BE2C (cell line): ENCODE measurements around the gene PSG3.
"Not testable (repeated sequence)": the region's sequence is repeated elsewhere in the genome, so short reads cannot be mapped to it uniquely, and the experiment has no call there.

Source experiments
- DNase-seq: peaks from one replicate; pipeline ENCODE4 v3.0.0-alpha.2; 2020
- H3K27me3 ChIP-seq: fragments of 250-450 bp; sonication (Bioruptor Pico); 2 replicates; pipeline ENCODE4 v1.5.1; 2020; ENCODE audit warnings: mild to moderate bottlenecking
- H3K36me3 ChIP-seq: fragments of 250-450 bp; sonication (Bioruptor Pico); 2 replicates; pipeline ENCODE4 v1.5.1; 2020; ENCODE audit warnings: mild to moderate bottlenecking
- H3K4me1 ChIP-seq: fragments of 250-450 bp; sonication (Bioruptor Pico); 2 replicates; pipeline ENCODE4 v1.5.1; 2020
- H3K4me3 ChIP-seq: 2 replicates; pipeline ENCODE4 v1.5.1; 2011; ENCODE audit warnings: low read depth, low read length
- H3K9me3 ChIP-seq: fragments of 250-450 bp; sonication (Bioruptor Pico); 2 replicates; pipeline ENCODE4 v1.5.1; 2020
- TF ChIP-seq, protein P1 (sequence below): IDR thresholded peaks from 2 replicates; pipeline ENCODE4 v1.5.1; 2012; ENCODE audit warnings: mild to moderate bottlenecking, low read depth, low read length

The PSG3 gene

DNA sequence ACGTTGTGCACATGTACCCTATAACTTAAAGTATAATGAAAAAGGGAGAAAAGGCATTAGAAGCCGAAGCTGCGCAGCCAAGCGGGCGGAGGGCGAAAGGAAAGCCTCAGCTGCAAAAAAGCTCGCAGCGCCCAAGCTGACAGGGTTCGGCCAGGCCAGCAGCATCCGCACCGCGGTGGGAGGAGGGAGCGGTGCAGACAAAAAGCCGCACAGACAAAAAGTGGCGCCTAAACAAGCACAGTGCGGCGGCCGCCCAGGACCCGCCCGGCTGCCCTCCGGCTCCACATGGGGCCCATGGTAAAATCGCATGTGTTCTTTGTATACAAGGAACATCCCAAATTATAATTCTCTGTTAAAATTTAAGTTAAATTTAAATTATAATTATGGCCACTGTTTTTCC lies 42.4 kb downstream of the PSG3 start:
- no peaks in the 10 kb centered on the region for H3K4me1 ChIP-seq
- H3K4me3 ChIP-seq = no peak overlapping the region
- H3K9me3 ChIP-seq = no peaks in the 10 kb centered on the region
- peaks cover 33% of the 10 kb centered on the region for H3K27me3 ChIP-seq
- no peak for DNase-seq
- H3K36me3 ChIP-seq = no peaks in the 10 kb centered on the region
- TF ChIP-seq, protein P1, sequence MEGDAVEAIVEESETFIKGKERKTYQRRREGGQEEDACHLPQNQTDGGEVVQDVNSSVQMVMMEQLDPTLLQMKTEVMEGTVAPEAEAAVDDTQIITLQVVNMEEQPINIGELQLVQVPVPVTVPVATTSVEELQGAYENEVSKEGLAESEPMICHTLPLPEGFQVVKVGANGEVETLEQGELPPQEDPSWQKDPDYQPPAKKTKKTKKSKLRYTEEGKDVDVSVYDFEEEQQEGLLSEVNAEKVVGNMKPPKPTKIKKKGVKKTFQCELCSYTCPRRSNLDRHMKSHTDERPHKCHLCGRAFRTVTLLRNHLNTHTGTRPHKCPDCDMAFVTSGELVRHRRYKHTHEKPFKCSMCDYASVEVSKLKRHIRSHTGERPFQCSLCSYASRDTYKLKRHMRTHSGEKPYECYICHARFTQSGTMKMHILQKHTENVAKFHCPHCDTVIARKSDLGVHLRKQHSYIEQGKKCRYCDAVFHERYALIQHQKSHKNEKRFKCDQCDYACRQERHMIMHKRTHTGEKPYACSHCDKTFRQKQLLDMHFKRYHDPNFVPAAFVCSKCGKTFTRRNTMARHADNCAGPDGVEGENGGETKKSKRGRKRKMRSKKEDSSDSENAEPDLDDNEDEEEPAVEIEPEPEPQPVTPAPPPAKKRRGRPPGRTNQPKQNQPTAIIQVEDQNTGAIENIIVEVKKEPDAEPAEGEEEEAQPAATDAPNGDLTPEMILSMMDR = no peak

DNA sequence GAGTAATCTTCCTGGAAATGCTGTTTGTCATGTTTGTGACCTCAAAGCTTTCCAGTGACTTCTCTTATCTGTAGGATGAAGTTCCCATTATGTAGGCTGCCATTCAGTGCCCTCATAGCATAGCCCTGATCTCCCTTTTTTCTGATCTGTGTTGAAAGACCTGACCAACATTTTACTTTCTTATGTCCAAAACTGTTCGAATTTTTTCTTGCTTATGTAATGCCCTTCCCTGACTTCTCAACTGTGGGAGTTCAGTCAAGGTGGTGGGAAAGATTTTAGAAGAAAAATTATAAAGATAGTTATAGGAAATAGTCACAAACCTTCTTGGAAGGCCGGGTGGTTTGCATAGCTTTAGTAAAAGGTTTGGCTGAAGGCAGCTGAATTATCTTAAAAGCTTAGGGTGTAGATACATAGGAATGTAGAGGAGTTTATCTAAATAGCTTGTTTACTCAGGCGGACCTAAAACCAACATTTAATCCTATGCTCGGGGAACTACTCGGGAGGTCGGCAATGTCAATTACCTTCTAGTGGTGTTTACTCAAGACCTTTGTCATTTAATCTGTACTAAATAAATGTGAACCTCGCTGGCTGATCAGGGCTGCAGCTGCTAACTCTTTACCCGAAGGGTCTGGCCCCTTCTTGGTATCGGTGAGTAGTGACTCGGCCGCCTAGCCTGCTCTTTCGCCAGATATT lies 44.3 kb downstream of the PSG3 start:
- H3K27me3 ChIP-seq = peaks cover 33% of the 10 kb centered on the region
- DNase-seq = no peak
- no peaks in the 10 kb centered on the region for H3K9me3 ChIP-seq
- H3K4me1 ChIP-seq = no peaks in the 10 kb centered on the region
- no peak overlapping the region for H3K4me3 ChIP-seq
- TF ChIP-seq, protein P1 = no peak
- no peaks in the 10 kb centered on the region for H3K36me3 ChIP-seq

GRCh38 chr19:42693760-42694350 lies 46.4 kb downstream of the PSG3 start:
- Histone ChIP-seq H3K36me3 (no peaks in the 10 kb centered on the region), H3K27me3 (peaks cover 24% of the 10 kb centered on the region), H3K4me3 (no peak overlapping the region), H3K4me1 (no peaks in the 10 kb centered on the region), H3K9me3 (no peaks in the 10 kb centered on the region)
- TF ChIP-seq, protein P1 = peak; percentile 61
- peak; percentile 38 for DNase-seq

DNA sequence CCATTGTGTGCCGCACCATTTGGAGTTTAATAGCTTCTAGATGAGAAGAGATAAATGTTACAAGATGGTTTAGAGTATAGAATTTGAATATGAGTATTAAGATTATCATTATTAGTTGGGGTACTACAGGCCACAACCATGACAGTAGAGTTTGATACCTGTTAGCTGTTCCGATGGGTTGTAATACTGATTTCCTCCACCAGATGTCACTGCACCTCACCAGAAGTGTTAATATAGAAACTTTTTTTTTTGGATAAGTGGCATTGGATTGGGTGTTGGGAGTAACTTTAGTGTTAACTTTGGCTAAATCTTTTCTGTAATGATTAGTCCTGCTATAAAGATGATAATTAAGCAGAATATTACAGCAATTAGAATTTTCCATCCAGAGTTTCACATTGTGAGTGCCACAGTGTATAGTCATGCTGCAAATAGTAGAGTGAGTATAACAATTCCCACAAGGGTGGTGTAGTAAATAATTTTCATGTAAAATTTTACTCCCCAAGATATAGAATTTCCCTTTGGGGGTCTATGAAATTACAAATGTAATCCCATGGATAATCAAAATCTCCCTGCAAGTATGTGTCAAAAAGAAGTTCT lies 56.3 kb downstream of the PSG3 start:
- Histone ChIP-seq H3K36me3 (no peaks in the 10 kb centered on the region), H3K9me3 (no peaks in the 10 kb centered on the region), H3K4me3 (no peak overlapping the region), H3K4me1 (no peaks in the 10 kb centered on the region), H3K27me3 (no peaks in the 10 kb centered on the region)
- peak; percentile 25 for DNase-seq
- TF ChIP-seq, protein P1 = peak; percentile 75

DNA sequence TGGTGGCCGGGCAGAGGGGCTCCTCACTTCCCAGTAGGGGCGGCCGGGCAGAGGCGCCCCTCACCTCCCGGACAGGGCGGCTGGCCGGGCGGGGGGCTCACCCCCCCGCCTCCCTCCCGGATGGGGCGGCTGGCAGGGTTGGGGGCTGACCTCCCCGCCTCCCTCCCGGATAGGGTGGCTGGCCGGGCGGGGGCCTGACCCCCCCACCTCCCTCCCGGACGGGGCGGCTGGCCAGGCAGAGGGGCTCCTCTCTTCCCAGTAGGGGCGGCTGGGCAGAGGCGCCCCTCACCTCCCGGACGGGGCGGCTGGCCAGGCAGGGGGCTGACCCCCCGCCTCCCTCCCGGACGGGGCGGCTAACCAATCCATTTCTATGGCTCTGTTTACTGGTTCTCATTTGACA lies 64.0 kb downstream of the PSG3 start:
- H3K36me3 ChIP-seq, H3K9me3 ChIP-seq, H3K4me1 ChIP-seq, H3K4me3 ChIP-seq, H3K27me3 ChIP-seq, DNase-seq: not testable (repeated sequence)

GRCh38 chr19:42674549-42674948 lies 65.7 kb downstream of the PSG3 start:
- not testable (repeated sequence) for H3K9me3 ChIP-seq, H3K4me1 ChIP-seq, H3K4me3 ChIP-seq, H3K36me3 ChIP-seq, DNase-seq, H3K27me3 ChIP-seq
